ENCODE data around the gene RREB1.

DNA sequence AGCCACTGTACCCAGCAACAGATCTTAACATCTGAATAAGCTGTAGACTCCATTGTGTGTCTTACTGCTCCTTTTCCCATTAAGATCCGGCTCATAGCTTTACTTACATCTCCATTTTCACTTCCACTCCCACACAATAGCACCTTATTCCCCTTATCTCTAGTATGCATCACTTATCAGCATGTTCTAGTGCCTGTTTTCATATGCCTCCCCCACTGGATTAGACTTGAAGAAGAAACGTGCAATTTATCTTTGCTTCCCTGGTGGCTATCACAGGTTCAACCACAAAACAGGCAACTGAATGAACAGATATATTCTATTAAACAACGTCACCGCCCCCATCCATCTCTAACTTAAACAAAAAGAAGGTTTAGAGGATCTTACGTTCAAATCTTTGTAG is 193.2 kb downstream of the RREB1 start:
- TF ChIP-seq, protein P1, sequence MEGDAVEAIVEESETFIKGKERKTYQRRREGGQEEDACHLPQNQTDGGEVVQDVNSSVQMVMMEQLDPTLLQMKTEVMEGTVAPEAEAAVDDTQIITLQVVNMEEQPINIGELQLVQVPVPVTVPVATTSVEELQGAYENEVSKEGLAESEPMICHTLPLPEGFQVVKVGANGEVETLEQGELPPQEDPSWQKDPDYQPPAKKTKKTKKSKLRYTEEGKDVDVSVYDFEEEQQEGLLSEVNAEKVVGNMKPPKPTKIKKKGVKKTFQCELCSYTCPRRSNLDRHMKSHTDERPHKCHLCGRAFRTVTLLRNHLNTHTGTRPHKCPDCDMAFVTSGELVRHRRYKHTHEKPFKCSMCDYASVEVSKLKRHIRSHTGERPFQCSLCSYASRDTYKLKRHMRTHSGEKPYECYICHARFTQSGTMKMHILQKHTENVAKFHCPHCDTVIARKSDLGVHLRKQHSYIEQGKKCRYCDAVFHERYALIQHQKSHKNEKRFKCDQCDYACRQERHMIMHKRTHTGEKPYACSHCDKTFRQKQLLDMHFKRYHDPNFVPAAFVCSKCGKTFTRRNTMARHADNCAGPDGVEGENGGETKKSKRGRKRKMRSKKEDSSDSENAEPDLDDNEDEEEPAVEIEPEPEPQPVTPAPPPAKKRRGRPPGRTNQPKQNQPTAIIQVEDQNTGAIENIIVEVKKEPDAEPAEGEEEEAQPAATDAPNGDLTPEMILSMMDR (IDR thresholded peaks at IDR 0.05; ENCODE audit: insufficient read depth, low read depth, low read length), result no peak
- TF ChIP-seq EZH2 (IDR thresholded peaks at IDR 0.05; ENCODE audit: insufficient read depth, low read length), result no peak
